ENCODE results near the gene PAIP2.
"Not testable (repeated sequence)": the region's sequence is repeated elsewhere in the genome, so short reads cannot be mapped to it uniquely, and the experiment has no call there.

The PAIP2 gene

GRCh38 chr5:139406963-139407362 lies 65.3 kb downstream of the PAIP2 start:
- H3K4me1 ChIP-seq (ENCODE audit: control extremely low read depth in 1 of 4, control insufficient read depth in 4 of 4, insufficient read depth in 4 of 4, low read length in 3 of 4): peaks cover 15 to 27% (median 21%) of the 10 kb centered on the region in 4 experiments
- 94% methylated on average over 2 of the region's 2 CpGs for WGBS (ENCODE audit: insufficient coverage)
- no peaks in the 10 kb centered on the region for H3K27me3 ChIP-seq (replicated peaks in 2 of 5; ENCODE audit: control insufficient read depth in 4 of 5, insufficient read depth in 5 of 5, low read length in 4 of 5)
- no peak for DNase-seq
- H3K36me3 ChIP-seq (ENCODE audit: control insufficient read depth in 4 of 4, insufficient read depth in 4 of 4, low read length in 3 of 4): no peaks in the 10 kb centered on the region
- ChIA-PET CTCF (interaction anchor here (0.6 to 6.8 kb wide), 8 partner anchors 9 to 420 kb away, joined by 3 to 53 read pairs (median 3); no protein-coding TSS in a partner anchor), POLR2A (no interaction called here)
- H3K27ac ChIP-seq (ENCODE audit: insufficient read depth in 1 of 2, low read depth in 1 of 2, low read length in 2 of 2, poor library complexity in 1 of 2, severe bottlenecking in 2 of 2): no peak overlapping the region
- H3K4me3 ChIP-seq (ENCODE audit: control insufficient read depth in 1 of 7, extremely low read depth in 1 of 7, insufficient read depth in 4 of 7, low read depth in 2 of 7, low read length in 6 of 7): no peak overlapping the region
- H3K9me3 ChIP-seq (ENCODE audit: control extremely low read depth in 1 of 5, control insufficient read depth in 4 of 5, insufficient read depth in 2 of 5, low read depth in 1 of 5, low read length in 4 of 5): no peaks in the 10 kb centered on the region

GRCh38 chr5:139407517-139407916 lies 65.9 kb downstream of the PAIP2 start:
- no peak overlapping the region for H3K27ac ChIP-seq (ENCODE audit: insufficient read depth in 1 of 2, low read depth in 1 of 2, low read length in 2 of 2, poor library complexity in 1 of 2, severe bottlenecking in 2 of 2)
- peak in 2 of 3 donors; percentile 34 to 48 for DNase-seq
- no peaks in the 10 kb centered on the region for H3K9me3 ChIP-seq (ENCODE audit: control extremely low read depth in 1 of 5, control insufficient read depth in 4 of 5, insufficient read depth in 2 of 5, low read depth in 1 of 5, low read length in 4 of 5)
- peaks cover 15 to 27% (median 21%) of the 10 kb centered on the region in 4 experiments for H3K4me1 ChIP-seq (ENCODE audit: control extremely low read depth in 1 of 4, control insufficient read depth in 4 of 4, insufficient read depth in 4 of 4, low read length in 3 of 4)
- no peaks in the 10 kb centered on the region for H3K27me3 ChIP-seq (replicated peaks in 2 of 5; ENCODE audit: control insufficient read depth in 4 of 5, insufficient read depth in 5 of 5, low read length in 4 of 5)
- no peaks in the 10 kb centered on the region for H3K36me3 ChIP-seq (ENCODE audit: control insufficient read depth in 4 of 4, insufficient read depth in 4 of 4, low read length in 3 of 4)
- ChIA-PET POLR2A (no interaction called here), CTCF (interaction anchor here (0.6 to 6.8 kb wide), 7 partner anchors 8 to 419 kb away, joined by 3 to 53 read pairs (median 4); no protein-coding TSS in a partner anchor)
- no peak overlapping the region for H3K4me3 ChIP-seq (ENCODE audit: control insufficient read depth in 1 of 7, extremely low read depth in 1 of 7, insufficient read depth in 4 of 7, low read depth in 2 of 7, low read length in 6 of 7)

GRCh38 chr5:139408191-139408590 lies 66.5 kb downstream of the PAIP2 start:
- Histone ChIP-seq H3K4me3 (ENCODE audit: control insufficient read depth in 1 of 7, extremely low read depth in 1 of 7, insufficient read depth in 4 of 7, low read depth in 2 of 7, low read length in 6 of 7) (no peak overlapping the region), H3K27ac (ENCODE audit: insufficient read depth in 1 of 2, low read depth in 1 of 2, low read length in 2 of 2, poor library complexity in 1 of 2, severe bottlenecking in 2 of 2) (no peak overlapping the region), H3K36me3 (ENCODE audit: control insufficient read depth in 4 of 4, insufficient read depth in 4 of 4, low read length in 3 of 4) (peaks cover 0 to 5% (median 2%) of the 10 kb centered on the region in 4 experiments), H3K9me3 (ENCODE audit: control extremely low read depth in 1 of 5, control insufficient read depth in 4 of 5, insufficient read depth in 2 of 5, low read depth in 1 of 5, low read length in 4 of 5) (no peaks in the 10 kb centered on the region), H3K4me1 (ENCODE audit: control extremely low read depth in 1 of 4, control insufficient read depth in 4 of 4, insufficient read depth in 4 of 4, low read length in 3 of 4) (peaks cover 11 to 23% (median 16%) of the 10 kb centered on the region in 4 experiments), H3K27me3 (replicated peaks in 2 of 5; ENCODE audit: control insufficient read depth in 4 of 5, insufficient read depth in 5 of 5, low read length in 4 of 5) (no peaks in the 10 kb centered on the region)
- WGBS (ENCODE audit: insufficient coverage): 95% methylated on average over 6 of the region's 7 CpGs
- CTCF ChIA-PET: interaction anchor here (0.6 to 6.8 kb wide), 3 partner anchors 11 to 217 kb away, joined by 3 to 53 read pairs (median 4); no protein-coding TSS in a partner anchor
- POLR2A ChIA-PET: no interaction called here
- no peak for DNase-seq

- H3K36me3 ChIP-seq (ENCODE audit: control insufficient read depth in 4 of 4, insufficient read depth in 4 of 4, low read length in 3 of 4); H3K4me3 ChIP-seq (ENCODE audit: control insufficient read depth in 1 of 7, extremely low read depth in 1 of 7, insufficient read depth in 4 of 7, low read depth in 2 of 7, low read length in 6 of 7); POLR2A ChIA-PET; DNase-seq; H3K27ac ChIP-seq (ENCODE audit: insufficient read depth in 1 of 2, low read depth in 1 of 2, low read length in 2 of 2, poor library complexity in 1 of 2, severe bottlenecking in 2 of 2); H3K9me3 ChIP-seq (ENCODE audit: control extremely low read depth in 1 of 5, control insufficient read depth in 4 of 5, insufficient read depth in 2 of 5, low read depth in 1 of 5, low read length in 4 of 5); H3K27me3 ChIP-seq (replicated peaks in 2 of 5; ENCODE audit: control insufficient read depth in 4 of 5, insufficient read depth in 5 of 5, low read length in 4 of 5): not testable (repeated sequence)
- CTCF ChIA-PET: interaction anchor here (3.3 to 6.8 kb wide), 2 partner anchors 10 to 14 kb away, joined by 23 to 53 read pairs; no protein-coding TSS in a partner anchor
- peaks cover 5 to 16% (median 11%) of the 10 kb centered on the region in 4 experiments for H3K4me1 ChIP-seq (ENCODE audit: control extremely low read depth in 1 of 4, control insufficient read depth in 4 of 4, insufficient read depth in 4 of 4, low read length in 3 of 4)
- 100% methylated on average over 1 of the region's 5 CpGs for WGBS (ENCODE audit: insufficient coverage)
These were observed 67.5 kb downstream of the PAIP2 start for GRCh38 chr5:139409116-139409515.

- H3K4me1 ChIP-seq (ENCODE audit: control extremely low read depth in 1 of 4, control insufficient read depth in 4 of 4, insufficient read depth in 4 of 4, low read length in 3 of 4): peaks cover 3 to 20% (median 9%) of the 10 kb centered on the region in 4 experiments
- H3K9me3 ChIP-seq (ENCODE audit: control extremely low read depth in 1 of 5, control insufficient read depth in 4 of 5, insufficient read depth in 2 of 5, low read depth in 1 of 5, low read length in 4 of 5): no peaks in the 10 kb centered on the region
- peaks cover 0 to 10% (median 2%) of the 10 kb centered on the region in 4 experiments for H3K36me3 ChIP-seq (ENCODE audit: control insufficient read depth in 4 of 4, insufficient read depth in 4 of 4, low read length in 3 of 4)
- no peaks in the 10 kb centered on the region for H3K27me3 ChIP-seq (replicated peaks in 2 of 5; ENCODE audit: control insufficient read depth in 4 of 5, insufficient read depth in 5 of 5, low read length in 4 of 5)
- ChIA-PET POLR2A (no interaction called here), CTCF (interaction anchor here (1.1 to 17.0 kb wide), 6 partner anchors 8 to 222 kb away, joined by 3 to 359 read pairs (median 18); no protein-coding TSS in a partner anchor)
- WGBS (ENCODE audit: insufficient coverage): 100% methylated on average over 1 of the region's 6 CpGs
- no peak overlapping the region for H3K27ac ChIP-seq (ENCODE audit: insufficient read depth in 1 of 2, low read depth in 1 of 2, low read length in 2 of 2, poor library complexity in 1 of 2, severe bottlenecking in 2 of 2)
- no peak for DNase-seq
- H3K4me3 ChIP-seq (ENCODE audit: control insufficient read depth in 1 of 7, extremely low read depth in 1 of 7, insufficient read depth in 4 of 7, low read depth in 2 of 7, low read length in 6 of 7): no peak overlapping the region
These were observed 68.7 kb downstream of the PAIP2 start for GRCh38 chr5:139410121-139410992.

- H3K4me3 ChIP-seq (ENCODE audit: control insufficient read depth in 1 of 7, extremely low read depth in 1 of 7, insufficient read depth in 4 of 7, low read depth in 2 of 7, low read length in 6 of 7): no peak overlapping the region
- CTCF ChIA-PET: interaction anchor here (1.1 to 17.0 kb wide), 6 partner anchors 8 to 221 kb away, joined by 3 to 359 read pairs (median 18); no protein-coding TSS in a partner anchor
- H3K27ac ChIP-seq (ENCODE audit: insufficient read depth in 1 of 2, low read depth in 1 of 2, low read length in 2 of 2, poor library complexity in 1 of 2, severe bottlenecking in 2 of 2): no peak overlapping the region
- no peaks in the 10 kb centered on the region for H3K9me3 ChIP-seq (ENCODE audit: control extremely low read depth in 1 of 5, control insufficient read depth in 4 of 5, insufficient read depth in 2 of 5, low read depth in 1 of 5, low read length in 4 of 5)
- H3K4me1 ChIP-seq (ENCODE audit: control extremely low read depth in 1 of 4, control insufficient read depth in 4 of 4, insufficient read depth in 4 of 4, low read length in 3 of 4): peaks cover 3 to 28% (median 13%) of the 10 kb centered on the region in 4 experiments
- WGBS (ENCODE audit: insufficient coverage): 98% methylated on average over 10 of the region's 17 CpGs
- DNase-seq: no peak
- POLR2A ChIA-PET: no interaction called here
- H3K27me3 ChIP-seq (replicated peaks in 2 of 5; ENCODE audit: control insufficient read depth in 4 of 5, insufficient read depth in 5 of 5, low read length in 4 of 5): no peaks in the 10 kb centered on the region
- H3K36me3 ChIP-seq (ENCODE audit: control insufficient read depth in 4 of 4, insufficient read depth in 4 of 4, low read length in 3 of 4): peaks cover 0 to 10% (median 2%) of the 10 kb centered on the region in 4 experiments
These were observed 69.6 kb downstream of the PAIP2 start for GRCh38 chr5:139410993-139411828.

Measured in common myeloid progenitor, CD34-positive (primary cell).